Stimulated activated CD8-positive, alpha-beta memory T cell treated with anti-CD3 and anti-CD28 coated beads, Interleukin-7, amount 100 ng/mL, for 1 hour (primary cell): ENCODE results near the gene LSS.

Source experiments
- DNase-seq, 2 donors: peaks; one replicate each; pipeline ENCODE4 v3.0.0-alpha.2; 2020; ENCODE audit warnings: low read depth in 2 of 2

LSS gene

DNA sequence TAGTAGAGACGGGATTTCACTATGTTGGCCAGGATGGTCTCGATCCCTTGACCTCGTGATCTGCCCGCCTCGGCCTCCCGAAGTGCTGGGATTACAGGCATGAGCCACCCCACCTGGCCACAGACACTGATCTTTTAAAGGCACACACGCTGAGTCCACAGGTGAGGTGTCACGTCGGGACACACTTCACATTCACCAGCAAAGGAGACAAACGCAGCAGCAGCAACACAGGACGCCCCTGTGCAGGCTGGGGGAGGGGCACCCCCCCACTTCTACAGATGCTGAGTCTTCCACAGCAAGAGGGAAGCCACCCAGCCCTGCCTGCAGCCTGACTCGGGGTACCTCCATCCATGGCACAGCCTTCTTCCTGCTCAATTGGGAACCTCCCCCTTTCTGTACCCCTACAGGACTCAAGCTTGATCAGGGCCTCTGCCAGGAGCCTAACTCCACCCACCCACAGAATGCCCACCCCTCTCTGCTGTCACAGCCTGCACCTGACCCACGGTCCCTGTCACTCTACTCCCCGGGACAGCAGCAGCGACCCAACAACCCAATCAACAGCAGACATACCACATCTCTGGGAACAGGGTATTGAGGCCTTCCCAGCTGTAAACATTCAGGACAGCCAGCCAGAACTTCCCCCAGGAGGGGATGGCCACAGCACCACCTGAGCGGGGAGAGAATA, 9.5 kb downstream of the LSS start:
- no peak for DNase-seq

DNA sequence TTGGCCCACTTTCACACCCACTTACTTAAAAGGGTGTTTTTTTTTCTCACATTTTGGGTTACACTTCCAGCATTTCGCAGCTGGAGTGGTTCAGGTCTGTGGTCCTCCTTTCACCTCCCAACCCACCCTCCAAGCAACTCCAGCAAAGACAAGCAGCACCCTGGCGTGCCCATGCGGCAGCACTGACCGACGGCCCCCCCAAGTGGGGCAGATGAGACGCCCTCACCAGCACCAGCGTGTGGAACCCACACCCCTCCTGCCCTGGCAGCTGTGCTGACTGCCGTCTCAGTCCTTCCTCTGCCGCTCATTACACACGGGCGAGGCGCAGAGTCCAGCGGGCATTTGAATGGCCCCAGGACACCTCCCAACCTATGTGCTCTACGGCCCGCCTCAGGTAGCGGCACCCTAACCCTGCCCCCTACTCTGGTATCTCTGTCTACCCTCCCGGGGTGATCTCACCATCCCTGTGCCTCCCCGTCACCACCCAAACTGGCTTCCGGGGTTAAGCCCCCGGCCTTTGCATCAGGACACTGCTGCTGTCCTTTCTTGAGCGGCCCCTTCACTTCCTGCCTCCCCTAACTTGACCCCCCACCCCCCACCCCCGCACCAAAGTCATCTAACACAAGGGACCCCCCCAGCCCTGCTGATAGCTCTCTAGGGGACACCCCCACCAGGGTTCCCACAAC, 10.9 kb downstream of the LSS start:
- no peak for DNase-seq

DNA sequence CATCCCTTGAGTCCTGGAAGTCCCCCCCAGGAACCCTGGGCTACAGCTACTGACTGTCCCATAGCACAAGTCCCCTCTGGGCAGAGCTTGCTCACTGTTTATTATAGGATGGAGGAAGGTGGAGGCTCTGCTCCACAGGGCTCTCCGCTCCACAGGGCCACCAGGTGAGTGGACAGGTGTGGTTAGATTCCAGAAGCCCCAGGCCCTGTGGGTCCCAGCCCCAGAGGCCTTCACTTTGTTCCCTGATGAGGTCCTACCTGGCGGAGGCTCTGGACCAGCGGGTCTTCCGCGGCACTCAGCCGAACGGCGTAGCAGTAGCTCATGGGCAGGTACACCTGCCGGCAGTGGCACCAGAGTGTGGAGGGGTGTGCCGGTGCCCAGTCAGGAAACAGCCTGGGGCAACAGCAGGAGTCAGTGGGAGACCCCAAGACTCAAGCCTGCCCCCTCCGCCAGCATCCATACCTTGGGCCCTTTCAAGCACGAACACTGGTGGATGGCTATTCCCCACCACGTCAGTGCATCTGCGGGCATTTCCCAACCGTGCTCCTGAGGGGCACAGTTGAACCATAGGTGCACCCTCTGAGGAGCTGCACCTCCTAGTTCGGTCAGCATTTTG, 12.3 kb downstream of the LSS start:
- DNase-seq, result no peak

DNA sequence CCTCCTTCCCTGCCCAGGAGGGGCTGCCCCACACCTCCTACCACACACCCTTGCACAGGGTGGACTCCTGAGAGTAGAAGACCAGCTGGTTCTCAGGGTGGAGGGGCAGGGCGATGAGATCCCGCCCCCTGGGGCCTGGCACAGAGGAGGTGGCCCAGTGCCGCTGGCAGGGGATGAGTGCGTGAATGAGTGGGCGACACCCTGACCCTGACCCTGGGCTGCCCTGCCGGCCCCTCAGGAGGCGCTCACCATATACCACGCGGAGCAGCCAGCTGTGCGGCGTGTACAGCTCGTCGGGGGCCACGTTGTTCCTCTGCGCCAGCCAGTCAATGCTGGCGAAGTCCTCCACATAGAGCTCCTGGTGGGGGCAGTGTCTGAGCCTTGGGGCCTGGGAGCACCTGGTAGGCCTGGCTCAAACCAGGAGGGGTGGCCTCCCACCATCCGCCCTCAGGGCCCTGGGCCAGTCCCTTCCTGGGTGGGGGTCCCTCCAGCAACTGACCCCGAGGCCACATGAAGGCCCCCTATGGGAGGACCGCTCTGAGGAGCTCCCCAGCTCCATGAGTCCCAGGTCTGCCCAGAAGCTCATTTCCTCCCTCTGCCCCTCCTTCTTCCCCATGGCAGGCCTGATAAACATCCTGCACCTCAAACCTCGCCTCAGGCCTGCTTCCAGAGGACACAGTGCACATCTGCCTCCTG, 13.0 kb downstream of the LSS start:
- no peak for DNase-seq

DNA sequence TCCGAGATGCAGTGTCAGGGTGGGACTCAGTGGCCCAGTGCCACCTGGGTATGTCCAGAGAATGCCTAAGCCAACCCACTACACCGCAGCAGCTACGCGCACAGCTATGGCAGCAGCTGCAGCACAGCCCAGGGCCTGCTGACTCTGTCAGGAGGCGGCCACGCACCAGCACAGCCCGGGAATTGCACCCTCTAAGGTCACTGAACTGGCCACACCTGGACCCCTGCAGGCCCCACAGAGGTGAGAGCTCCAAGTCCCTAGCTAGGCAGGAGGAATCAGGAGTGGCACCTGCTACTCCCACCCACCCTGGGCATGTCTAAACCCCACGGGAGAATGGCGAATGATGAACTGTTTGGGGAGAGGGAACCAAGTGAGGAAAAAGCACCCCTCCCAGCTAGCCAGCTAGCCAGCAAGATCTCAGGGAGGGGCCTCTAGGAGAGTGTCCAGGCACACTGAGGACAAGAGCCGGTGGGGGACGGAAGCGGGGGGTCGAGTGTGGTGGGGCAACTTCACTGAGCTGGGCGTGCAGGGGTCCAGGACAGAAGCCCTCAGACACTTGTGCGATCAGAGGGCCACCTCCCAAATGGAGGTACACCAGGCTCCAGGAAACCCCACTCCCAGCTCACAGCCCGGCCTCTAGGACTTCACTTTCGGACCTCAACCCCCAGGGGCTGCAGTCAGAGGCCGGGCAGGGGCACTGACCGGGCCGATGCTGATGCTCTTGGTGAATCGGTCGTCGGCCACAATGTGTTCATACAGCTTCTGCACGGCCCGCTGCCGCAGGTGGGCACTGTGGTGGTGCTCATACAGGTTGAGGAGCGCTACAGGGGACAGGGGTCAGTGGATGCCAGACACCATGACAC, 13.9 kb downstream of the LSS start:
- no peak for DNase-seq

DNA sequence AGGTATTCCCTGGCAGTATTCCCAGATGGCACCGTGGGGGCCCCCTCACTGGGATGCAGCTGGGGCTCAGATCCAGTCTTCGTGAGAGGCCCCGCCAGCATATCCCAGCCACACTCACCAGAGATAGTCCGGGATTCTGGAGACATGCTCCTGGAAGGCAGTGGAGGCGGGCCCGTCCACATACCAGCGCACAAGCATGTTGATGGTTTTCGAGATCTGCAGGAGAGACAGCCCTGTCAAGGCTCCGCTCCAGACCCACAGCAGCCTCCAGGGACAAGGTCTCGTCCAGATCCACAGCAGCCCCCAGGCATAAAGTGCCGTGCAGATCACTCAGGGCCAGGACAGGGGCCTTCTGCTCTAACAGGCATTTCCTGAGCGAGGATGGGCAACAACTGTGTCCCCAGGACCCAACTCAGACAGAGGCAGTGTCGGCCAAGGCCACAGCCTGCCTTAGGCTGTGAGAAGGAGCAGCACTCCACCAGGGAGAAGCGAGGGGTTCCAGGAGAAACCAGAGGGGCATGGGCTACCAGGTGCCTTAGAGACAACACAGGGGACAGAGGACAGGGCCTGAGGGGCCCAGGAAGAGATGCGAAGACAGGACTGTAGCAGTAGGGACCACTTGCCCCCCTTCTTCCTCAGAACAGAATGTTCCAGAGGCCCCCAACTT, 14.8 kb downstream of the LSS start:
- DNase-seq, result no peak

DNA sequence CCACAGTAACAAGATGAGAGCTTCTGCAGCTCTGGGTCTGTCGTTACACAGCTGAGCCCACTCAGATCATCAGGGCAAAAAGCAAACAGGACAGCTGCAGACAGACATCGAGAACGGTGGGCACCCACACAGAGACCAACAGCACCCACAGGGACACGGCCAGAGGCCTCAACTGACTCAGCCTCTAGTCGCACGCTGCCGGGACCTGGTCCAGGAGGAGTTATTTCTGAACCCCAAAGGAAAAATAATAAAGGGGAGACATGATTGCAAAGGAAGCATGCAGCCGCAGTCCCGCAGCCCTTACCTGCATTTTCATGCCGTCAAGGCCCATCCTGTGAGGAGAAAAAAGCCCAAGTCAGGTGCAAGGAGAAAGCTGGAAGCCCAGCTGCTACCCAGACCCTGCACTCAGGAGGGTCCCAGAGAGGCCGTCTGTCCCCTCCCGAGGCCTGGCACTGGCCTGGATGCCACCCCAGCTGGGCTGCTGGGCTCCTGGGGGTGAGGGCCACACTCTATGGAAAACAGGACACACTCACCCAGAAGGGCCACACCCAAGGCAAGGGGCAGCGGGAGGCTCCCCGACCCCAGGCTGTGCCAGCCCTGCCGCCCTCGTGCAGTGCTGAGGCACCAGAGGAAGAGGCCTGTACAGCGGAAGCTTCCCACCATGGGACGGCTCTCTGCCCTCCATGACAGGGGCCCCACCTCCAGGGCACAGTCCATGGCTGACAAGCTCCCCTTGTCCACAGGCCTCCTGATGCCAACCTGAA, 15.7 kb downstream of the LSS start:
- no peak for DNase-seq

DNA sequence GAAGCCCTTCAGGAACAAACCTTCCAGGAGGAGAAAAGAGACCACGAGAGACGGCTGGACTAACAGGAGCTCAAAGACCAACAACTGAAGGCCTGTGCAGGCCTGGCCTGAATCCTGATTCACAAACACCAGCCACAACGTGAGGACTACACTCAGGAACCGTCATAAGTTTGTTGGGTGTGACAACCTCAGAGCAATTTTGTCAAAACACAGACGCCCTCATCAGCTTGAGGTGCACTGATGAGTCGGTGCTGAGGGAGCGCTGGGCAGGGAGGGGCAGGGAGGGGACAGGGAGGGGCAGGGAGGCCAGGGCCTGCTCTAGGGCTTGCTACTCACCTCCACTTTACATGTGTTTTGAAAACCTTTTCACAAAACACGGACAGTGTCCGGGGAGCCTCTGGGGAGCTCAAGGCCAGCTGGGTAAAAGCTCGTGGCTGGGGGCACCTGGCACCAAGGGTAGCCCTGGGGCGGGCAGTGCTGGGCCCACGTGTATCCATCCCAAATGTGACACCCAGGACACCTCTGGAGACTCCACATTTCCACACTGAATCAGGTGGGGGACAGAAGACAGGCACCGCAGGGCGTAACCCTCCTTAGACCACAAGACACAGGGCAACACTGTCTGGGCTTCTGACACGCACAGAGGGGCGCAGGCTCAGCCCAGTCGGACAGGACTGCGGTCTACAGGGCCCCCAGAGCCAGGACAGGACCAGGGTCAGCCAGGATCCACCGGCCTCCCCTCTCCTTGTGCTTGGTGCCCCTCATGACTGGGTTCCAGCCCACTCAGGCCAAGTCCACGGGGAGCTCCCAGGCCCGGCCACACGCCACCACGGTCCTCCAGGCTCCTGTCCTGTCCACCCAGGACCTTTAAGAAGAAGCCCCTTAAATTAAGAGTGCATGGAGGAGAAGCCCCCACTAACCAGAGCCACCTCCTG, 16.5 kb downstream of the LSS start:
- no peak for DNase-seq

DNA sequence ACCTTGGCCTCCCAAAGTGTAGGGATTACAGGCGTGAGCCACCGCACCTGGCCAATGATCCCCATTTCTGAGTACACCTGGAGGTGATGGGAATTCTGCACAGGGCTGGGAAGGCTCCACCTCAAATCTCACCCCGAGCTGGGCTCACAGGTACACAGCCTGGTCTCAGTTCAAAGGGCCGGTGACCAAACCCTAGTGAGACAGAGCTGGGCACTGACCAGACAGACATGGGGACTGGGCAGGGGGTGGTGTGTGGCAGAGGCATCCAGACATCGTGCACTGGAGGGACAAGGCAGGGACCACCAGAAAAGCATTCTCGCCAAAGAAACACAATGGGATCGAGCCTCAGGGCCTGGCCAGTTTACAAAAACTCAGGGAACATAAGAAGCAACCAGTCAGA, 17.2 kb downstream of the LSS start:
- DNase-seq, result no peak

DNA sequence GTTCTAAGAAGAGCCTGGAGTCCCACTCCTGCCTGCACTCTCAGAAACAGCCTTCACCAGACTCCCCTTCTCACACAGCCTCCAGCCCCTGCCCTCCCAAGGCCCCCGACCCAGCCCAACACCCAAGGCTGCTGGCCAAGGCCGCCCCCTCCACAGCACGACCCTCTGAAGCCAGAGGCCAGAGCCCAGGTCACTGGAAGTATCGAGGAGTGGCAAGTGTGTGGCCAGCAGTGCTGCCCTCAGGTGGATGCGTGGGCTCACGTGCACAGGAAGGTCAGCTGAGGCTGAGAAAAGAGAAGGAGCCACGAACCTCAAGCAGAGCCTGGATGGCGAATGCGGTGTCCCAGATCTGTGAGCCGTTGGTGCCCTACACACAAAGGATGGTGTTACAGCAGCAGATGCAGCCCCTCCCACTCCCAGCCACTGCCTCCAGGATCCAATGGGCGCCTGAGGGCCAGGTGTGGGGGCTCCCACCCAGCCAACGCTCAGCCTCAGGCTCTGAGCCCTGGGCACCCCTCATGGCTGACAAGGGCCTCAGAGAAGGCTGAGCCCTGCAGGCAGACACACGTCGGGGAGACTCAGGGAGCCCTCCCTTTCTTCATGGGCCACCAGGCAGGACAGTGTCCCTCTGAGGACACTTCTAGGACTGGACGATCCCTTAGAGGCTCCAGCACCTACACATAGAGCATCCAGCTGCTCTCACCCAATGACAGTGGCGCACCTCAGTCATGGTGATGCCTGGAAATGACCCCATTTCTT, 18.0 kb downstream of the LSS start:
- no peak for DNase-seq

DNA sequence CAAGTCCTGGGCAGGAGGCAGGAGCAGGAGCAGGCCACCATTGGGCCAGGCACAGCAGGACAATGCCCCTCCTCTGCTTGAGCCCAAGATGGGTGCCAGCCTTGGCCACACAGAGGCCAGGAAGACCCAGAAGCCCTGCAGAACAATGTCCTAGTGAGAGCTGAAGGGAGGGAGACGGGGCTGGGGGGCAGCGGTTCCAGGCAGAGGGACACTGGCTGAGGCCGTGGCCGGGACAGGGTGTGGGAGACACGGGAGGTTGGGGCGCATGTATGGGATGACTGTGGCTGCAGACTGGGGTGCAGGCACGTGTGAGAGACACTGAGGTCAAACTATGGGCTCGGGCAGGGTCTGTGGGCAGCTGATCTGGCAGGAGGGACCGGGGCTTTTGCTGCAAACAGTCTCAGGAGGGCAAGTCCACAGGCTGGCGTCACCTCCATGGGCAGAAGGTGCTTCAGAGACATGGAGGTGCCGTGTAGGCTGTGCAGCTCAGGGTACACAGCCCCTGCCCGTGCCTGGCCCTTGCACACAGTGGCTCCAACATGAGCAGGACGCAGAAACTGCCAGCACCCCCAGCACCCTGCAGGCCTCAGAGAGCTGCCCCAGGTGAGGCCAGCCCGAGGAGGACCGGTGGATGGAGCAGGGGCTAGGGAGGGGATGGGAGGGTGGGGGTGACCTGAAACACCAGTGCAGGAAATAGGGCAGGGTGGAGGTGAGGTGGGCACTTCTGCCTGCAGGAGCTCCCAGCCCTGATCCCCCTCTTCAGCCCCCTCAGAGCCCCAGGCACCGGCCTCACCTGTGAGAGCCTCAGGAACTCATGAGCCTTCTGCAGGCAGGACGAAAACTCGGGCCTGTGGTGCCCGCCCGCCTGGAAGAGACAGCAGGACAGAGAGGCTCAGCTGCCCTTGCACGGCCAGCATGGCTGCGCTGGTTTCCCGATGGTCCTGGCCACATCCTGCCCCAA, 19.5 kb downstream of the LSS start:
- DNase-seq, result no peak

DNA sequence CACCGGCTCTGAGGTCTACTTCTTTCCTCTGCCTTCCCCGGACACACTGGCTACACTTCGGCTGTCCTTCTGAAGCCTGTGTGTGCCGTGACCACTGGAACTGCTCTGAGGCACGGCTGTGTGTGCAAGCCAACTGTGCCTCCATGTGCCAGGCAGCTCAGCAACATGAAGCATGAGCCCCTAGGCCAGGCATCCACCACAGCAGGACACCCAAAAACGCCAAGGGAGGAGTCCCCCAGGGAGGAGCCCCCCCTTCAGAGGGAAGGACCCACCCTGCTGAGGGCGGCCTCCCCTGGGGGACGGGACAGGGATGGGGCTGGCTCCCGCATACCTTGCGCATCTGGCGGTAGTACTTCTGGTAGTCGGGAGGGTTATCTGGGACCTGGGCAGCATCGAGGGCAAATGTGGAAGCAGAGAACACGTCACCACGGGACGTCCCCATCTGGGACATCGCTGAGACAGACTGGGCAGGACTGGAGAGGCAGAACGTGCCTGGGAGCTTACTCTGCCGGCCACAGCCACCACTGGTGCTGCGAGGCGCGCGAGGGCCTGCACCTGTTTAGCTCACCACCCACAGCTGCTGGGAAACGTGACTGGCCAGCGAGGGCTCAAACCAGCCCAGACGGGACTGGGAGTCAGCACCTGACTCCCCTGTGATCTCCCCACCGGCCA, 20.5 kb downstream of the LSS start:
- no peak for DNase-seq

DNA sequence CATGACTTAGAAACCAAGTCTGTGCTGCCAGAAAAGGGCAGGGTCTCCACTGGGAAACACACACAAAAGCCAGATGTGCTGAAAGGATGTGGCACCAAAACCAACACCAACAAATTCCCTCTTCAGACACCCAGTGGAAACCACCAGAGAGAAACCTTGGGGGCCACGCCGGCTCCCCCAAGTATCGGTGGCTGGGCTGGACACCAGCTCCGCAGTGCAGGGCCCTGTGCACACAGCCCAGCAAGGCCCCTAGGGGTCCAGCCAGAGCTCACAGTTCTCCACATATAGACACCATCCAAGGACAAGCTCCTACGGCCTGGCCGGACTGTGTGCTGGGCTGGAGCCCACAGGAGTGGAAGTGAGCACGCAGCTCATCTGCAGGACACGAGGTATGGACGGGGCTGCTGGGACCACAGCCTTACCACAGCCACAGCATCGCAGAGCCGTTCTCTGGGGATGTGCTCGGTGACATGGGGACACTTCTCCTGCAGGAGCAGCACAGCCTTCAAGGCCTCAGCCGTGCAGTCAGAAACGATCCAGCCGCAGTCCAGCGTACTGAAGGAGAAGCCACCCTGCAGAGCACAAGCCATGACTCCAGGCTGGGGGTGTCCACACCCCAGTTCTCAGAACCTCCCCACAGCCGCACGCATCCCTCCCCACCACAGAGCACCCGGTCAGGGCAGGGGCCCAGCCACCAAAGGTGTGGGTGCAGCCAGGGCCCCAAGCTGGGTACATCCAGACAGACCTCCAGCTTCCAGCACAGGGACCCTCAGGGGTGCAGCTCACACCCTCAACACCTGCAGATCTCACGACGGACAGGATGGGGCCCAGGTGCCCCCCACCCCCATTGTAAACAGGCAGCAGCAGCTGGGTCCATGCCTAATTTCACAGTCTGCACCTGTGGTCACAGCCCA, 21.3 kb downstream of the LSS start:
- DNase-seq, result no peak

DNA sequence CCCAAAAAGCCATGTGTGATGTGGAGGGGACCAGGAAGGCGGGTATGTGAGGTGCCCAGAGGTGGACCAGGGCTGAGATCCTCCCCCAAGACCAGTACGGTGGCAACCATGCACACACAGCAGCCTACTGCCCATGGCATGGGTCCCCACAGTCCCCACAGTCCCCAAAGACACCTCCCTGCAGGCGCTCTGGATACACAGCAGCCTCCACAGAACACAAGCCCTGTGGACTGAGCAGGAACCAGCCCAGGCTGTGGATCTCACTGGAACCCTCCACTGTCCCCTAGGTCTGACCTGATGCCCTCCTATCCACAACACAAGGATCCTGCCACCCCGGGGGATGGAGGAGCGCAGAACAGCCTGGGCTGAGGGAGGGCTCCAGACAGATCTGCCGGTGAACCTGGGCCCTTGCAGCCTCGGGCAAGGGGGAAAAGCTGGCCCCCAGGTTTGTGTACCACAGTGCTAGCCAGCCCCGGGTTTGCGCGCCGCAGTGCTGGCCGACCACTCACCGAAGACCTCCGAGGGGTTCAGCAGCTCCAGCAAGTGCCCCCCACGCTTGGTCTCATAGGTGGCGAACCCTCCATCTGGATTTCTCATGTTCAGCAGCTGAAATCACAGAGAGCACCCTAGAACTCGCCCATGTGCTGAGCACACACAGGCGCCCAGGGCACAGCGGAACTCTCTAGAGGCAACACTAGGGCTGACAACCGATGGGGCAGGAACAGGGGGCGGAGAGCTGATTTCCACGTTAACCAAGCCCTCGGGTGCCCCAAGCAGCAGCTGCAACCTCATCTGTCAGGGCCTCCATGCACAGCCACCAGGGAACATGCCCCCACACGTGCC, 22.2 kb downstream of the LSS start:
- no peak for DNase-seq

DNA sequence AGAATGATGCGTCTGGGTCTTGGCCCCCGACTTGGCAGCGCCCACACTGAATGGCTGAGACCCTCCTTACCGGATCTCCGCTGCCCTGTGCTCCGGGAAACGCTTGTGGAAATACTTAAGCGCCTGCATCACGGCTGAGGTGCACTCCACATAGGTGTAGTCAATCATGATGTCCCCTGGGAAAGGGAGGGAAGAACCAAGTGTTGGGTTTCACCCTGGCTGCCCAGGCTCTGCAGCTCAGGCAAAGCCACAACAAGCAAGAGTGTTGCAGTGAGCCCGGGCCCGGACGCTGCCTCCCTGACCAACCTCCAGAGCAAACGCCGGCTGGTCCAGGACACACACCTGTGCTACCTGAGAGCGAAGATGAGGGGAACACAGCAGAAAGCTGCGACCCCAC, 22.8 kb downstream of the LSS start:
- no peak for DNase-seq
